Lower leg skin (tissue), 4 donors: ENCODE data around the gene MED14. TPM values are rescaled to one million over a fixed set of nuclear protein-coding genes. Genes with fewer than 3 reads are reported as not detected.

Source experiments
- DNase-seq, 2 donors: peaks; one replicate each; pipeline ENCODE4 v3.0.0-alpha.2; 2019; ENCODE audit warnings: low spot score in 2 of 2
- H3K4me3 ChIP-seq: fragments of 200-600 bp; sonication (generic); 2 replicates; pipeline ENCODE4 v1.5.1; 2017; ENCODE audit warnings: mild to moderate bottlenecking, low read depth; ENCODE audit not compliant: poor library complexity, severe bottlenecking
- POLR2A ChIP-seq, 2 donors: fragments of 450-650 bp; IDR thresholded peaks; one replicate each; pipeline ENCODE4 v1.6.1; 2016 to 2017; ENCODE audit warnings: antibody characterized with exemption in 2 of 2, mild to moderate bottlenecking in 1 of 2, moderate library complexity in 1 of 2
- WGBS, 2 donors: methylation state at CpG; one replicate each; pipeline ENCODE4 v1.1.5; 2018; 5-methylcytosine and 5-hydroxymethylcytosine counted together
- intact Hi-C: fragments of 100-400 bp; cut with DNase I; formaldehyde crosslinking; loops from one replicate; pipeline ENCODE4 v1.15.0; 2023; ENCODE audit warnings: low total_unique reads
- total RNA-seq, 4 donors: library from RNA; depleted of rRNA; stranded (reverse); fragments of >200 nt; gene quantifications; one replicate each; pipeline ENCODE4 v1.1.0, GENCODE V29; 2016
- TF ChIP-seq, protein P1 (sequence below), 3 donors: fragments of 450-650 bp; IDR thresholded peaks; one replicate each; pipeline ENCODE4 v1.5.1; 2016; ENCODE audit warnings: antibody characterized with exemption in 3 of 3, mild to moderate bottlenecking in 3 of 3, moderate library complexity in 2 of 3

The MED14 gene
- total RNA-seq, 4 donors from 2014 or later = 27.4 to 36.8 (median 35.0) TPM

DNA sequence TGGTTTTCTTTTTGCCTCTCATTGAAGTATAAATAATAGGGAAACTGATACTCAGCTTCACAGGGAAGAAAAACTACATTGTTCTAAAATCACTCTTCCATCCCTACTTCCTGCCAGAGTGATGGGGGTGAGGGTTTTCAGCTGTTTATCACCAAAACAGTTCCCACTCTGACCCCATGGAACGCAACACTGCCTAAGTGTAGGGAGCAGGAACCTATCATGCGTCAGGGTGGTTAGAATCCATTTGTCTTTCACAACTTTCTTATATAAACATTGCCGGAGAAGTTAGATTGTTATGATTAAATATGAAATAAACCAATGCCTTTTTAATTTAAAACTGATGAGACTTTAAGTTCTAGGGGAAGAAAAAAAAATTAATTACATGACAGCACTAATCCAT lies 128.0 kb downstream of the MED14 start:
- no peak for DNase-seq
- no peak for TF ChIP-seq POLR2A (IDR thresholded peaks at IDR 0.05)
- TF ChIP-seq, protein P1, sequence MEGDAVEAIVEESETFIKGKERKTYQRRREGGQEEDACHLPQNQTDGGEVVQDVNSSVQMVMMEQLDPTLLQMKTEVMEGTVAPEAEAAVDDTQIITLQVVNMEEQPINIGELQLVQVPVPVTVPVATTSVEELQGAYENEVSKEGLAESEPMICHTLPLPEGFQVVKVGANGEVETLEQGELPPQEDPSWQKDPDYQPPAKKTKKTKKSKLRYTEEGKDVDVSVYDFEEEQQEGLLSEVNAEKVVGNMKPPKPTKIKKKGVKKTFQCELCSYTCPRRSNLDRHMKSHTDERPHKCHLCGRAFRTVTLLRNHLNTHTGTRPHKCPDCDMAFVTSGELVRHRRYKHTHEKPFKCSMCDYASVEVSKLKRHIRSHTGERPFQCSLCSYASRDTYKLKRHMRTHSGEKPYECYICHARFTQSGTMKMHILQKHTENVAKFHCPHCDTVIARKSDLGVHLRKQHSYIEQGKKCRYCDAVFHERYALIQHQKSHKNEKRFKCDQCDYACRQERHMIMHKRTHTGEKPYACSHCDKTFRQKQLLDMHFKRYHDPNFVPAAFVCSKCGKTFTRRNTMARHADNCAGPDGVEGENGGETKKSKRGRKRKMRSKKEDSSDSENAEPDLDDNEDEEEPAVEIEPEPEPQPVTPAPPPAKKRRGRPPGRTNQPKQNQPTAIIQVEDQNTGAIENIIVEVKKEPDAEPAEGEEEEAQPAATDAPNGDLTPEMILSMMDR (IDR thresholded peaks at IDR 0.05) = no peak
- intact Hi-C loops = no loop called here
- WGBS, 2 donors = 76 to 82% methylated on average over 3 of the region's 3 CpGs
- H3K4me3 ChIP-seq = no peak overlapping the region

DNA sequence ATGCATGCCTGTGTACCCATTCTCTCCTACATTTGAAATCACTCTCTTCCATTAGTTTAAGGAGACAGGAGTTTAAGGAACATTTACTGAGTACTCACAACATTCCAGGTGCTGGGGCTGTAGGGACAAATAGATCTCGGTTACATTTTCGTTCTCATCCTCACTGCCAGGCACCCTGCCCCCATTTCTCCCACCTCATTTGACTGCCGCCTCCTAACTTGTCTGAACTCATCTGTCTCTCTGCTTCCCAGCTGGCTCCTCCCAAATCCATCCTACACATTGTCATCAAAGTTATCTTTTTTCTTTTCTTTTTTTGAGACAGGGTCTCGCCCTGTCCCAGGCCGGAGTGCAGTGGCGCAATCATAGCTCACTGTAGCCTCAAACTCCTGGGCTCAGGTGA lies 131.9 kb downstream of the MED14 start:
- WGBS, 2 donors = 80 to 86% methylated on average over 6 of the region's 6 CpGs
- H3K4me3 ChIP-seq = no peak overlapping the region
- TF ChIP-seq, protein P1 (IDR thresholded peaks at IDR 0.05) = no peak
- no peak for TF ChIP-seq POLR2A (IDR thresholded peaks at IDR 0.05)
- DNase-seq = no peak
- intact Hi-C loops = no loop called here

Other genes starting within 250 kb of the MED14 start
- 100 to 1,000 TPM in 3 of 4 donors, 10 to 100 TPM in 1; 92.6 to 141 (median 122) TPM for gene ATP6AP2, start 154.6 kb downstream of the MED14 start, total RNA-seq
- not detected for gene MPC1L, start 112.1 kb downstream of the MED14 start, total RNA-seq
- gene CXorf38, start 88.0 kb downstream of the MED14 start, total RNA-seq = 10 to 100 TPM; 15.1 to 21.6 (median 15.3) TPM